ENCODE data around the gene PIP5K1C. TPM values are rescaled to one million over a fixed set of nuclear protein-coding genes. Genes with fewer than 3 reads are reported as not detected.
"Not testable (repeated sequence)": the region's sequence is repeated elsewhere in the genome, so short reads cannot be mapped to it uniquely, and the experiment has no call there.

Gene PIP5K1C
- total and polyA plus RNA-seq, 2 donors (not counting 1 experiment from before 2014, with no cell fraction given) = 10.4 to 46.7 TPM

DNA sequence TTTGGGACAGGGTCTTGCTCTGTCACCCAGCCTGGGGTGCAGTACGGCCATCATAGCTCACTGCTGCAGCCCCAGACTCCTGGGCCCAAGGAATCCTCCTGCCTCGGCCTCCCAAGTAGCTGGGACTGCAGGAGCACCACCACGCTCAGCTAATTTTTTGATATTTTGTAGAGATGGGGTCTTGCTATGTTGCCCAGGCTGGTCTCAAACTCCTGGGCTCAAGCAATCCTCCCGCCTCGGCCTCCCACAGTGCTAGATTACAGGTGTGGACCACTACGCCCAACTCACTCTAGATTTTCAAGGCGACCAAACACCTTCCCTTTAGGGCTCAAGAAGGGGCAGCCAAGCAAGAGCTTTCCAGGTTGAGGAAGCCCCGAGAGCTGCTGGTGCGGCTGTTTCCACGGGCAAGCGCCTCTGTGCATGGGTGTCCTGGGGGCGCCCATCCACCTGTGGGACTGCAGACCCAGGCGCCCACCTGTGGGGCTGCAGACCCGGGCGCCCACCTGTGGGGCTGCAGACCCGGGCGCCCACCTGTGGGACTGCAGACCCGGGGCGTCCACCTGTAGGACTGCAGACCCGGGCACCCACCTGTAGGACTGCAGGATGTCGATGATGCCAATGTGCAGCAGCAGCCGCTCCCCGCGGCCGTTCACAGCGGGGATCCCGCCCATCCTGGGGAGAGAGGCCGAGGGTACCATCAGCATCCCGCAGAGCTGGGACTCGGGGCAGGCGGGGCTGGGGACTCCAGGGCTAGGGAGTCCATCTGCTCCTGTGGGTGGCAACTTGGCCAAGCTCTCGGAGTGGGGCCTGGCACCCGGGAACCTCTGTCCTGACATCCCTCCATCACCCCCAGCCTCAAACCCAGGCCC lies 52.0 kb downstream of the PIP5K1C start:
- H3K27ac ChIP-seq (ENCODE audit: low read length in 2 of 2) = no peak overlapping the region
- H3K9me3 Mint-ChIP-seq (ENCODE audit: insufficient read depth) = no peaks in the 10 kb centered on the region
- POLR2A ChIA-PET = interaction anchor here (0.6 kb wide), 1 partner anchor 928 kb away, joined by 3 read pairs; no protein-coding TSS in a partner anchor
- H3K27ac Mint-ChIP-seq = no peak overlapping the region
- no peaks in the 10 kb centered on the region for H3K4me1 Mint-ChIP-seq
- no peaks in the 10 kb centered on the region for H3K27me3 Mint-ChIP-seq
- no peak overlapping the region for H3K9ac ChIP-seq (ENCODE audit: low read length)
- H3K27me3 ChIP-seq (replicated peaks in 1 of 4; ENCODE audit: control extremely low read depth in 1 of 4, control insufficient read depth in 3 of 4, insufficient read depth in 4 of 4, low read length in 3 of 4) = no peaks in the 10 kb centered on the region
- H4K20me1 ChIP-seq (ENCODE audit: control insufficient read depth, insufficient read depth, low read length, poor library complexity, severe bottlenecking) = no peaks in the 10 kb centered on the region
- no peak overlapping the region for H2AFZ ChIP-seq (ENCODE audit: insufficient read depth, low read depth, low read length, poor library complexity, severe bottlenecking)
- no peak for ATAC-seq (ENCODE audit: low read depth)
- 97% methylated on average over 33 of the region's 33 CpGs for WGBS (ENCODE audit: insufficient coverage)
- no peaks in the 10 kb centered on the region for H3K4me1 ChIP-seq (ENCODE audit: control insufficient read depth in 2 of 2, insufficient read depth in 2 of 2, low read length in 2 of 2)
- intact Hi-C loops (cut with micrococcal nuclease) = no loop called here
- H3K4me3 Mint-ChIP-seq = no peak overlapping the region
- peaks cover 0 to under 1% (median 0%) of the 10 kb centered on the region in 3 donors for H3K9me3 ChIP-seq (ENCODE audit: control extremely low read depth in 1 of 3, control insufficient read depth in 2 of 3, insufficient read depth in 1 of 3, low read length in 2 of 3)
- H3K4me3 ChIP-seq (ENCODE audit: control extremely low read depth in 1 of 5, extremely low read depth in 1 of 5, insufficient read depth in 1 of 5, low read depth in 2 of 5, low read length in 4 of 5) = no peak overlapping the region
- H3K36me3 ChIP-seq (replicated peaks in 1 of 2; ENCODE audit: control extremely low read depth in 1 of 2, control insufficient read depth in 1 of 2, extremely low read depth in 1 of 2, insufficient read depth in 2 of 2, low read length in 1 of 2) = peaks cover 0 to 18% of the 10 kb centered on the region in 2 experiments
- H3K4me2 ChIP-seq (replicated peaks; ENCODE audit: low read depth, low read length, poor library complexity, severe bottlenecking) = no peak overlapping the region
- no peaks in the 10 kb centered on the region for H3K79me2 ChIP-seq (ENCODE audit: control insufficient read depth, insufficient read depth, low read length)
- DNase-seq = no peak
- CTCF ChIA-PET = no interaction called here
- TF ChIP-seq, protein P1, sequence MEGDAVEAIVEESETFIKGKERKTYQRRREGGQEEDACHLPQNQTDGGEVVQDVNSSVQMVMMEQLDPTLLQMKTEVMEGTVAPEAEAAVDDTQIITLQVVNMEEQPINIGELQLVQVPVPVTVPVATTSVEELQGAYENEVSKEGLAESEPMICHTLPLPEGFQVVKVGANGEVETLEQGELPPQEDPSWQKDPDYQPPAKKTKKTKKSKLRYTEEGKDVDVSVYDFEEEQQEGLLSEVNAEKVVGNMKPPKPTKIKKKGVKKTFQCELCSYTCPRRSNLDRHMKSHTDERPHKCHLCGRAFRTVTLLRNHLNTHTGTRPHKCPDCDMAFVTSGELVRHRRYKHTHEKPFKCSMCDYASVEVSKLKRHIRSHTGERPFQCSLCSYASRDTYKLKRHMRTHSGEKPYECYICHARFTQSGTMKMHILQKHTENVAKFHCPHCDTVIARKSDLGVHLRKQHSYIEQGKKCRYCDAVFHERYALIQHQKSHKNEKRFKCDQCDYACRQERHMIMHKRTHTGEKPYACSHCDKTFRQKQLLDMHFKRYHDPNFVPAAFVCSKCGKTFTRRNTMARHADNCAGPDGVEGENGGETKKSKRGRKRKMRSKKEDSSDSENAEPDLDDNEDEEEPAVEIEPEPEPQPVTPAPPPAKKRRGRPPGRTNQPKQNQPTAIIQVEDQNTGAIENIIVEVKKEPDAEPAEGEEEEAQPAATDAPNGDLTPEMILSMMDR (IDR thresholded peaks at IDR 0.05) = no peak
- TF ChIP-seq EZH2 (IDR thresholded peaks at IDR 0.05; ENCODE audit: borderline replicate concordance, insufficient read depth, low read depth, low read length, poor library complexity, severe bottlenecking) = no peak

DNA sequence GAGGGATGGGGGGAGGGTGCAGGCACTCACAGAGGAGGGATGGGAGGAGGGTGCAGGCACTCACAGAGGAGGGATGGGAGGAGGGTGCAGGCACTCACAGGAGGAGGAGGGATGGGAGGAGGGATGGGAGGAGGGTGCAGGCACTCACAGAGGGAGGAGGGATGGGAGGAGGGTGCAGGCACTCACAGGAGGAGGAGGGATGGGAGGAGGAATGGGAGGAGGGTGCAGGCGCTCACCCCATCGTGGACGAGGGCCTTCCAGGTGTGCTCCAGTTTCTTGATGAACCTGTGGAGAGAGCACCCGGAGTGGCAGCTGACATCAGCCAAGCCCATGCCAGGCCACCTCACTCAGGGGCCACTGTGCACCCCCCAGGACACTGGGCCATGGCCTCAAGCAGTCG lies 53.2 kb downstream of the PIP5K1C start:
- H3K4me2 ChIP-seq (replicated peaks; ENCODE audit: low read depth, low read length, poor library complexity, severe bottlenecking); H3K79me2 ChIP-seq (ENCODE audit: control insufficient read depth, insufficient read depth, low read length); DNase-seq; H3K27me3 Mint-ChIP-seq; H3K27me3 ChIP-seq (replicated peaks in 1 of 4; ENCODE audit: control extremely low read depth in 1 of 4, control insufficient read depth in 3 of 4, insufficient read depth in 4 of 4, low read length in 3 of 4); H3K4me3 ChIP-seq (ENCODE audit: control extremely low read depth in 1 of 5, extremely low read depth in 1 of 5, insufficient read depth in 1 of 5, low read depth in 2 of 5, low read length in 4 of 5); H3K27ac Mint-ChIP-seq; H4K20me1 ChIP-seq (ENCODE audit: control insufficient read depth, insufficient read depth, low read length, poor library complexity, severe bottlenecking); H3K4me1 Mint-ChIP-seq; H3K27ac ChIP-seq (ENCODE audit: low read length in 2 of 2); H3K9me3 Mint-ChIP-seq (ENCODE audit: insufficient read depth); ATAC-seq (ENCODE audit: low read depth); H2AFZ ChIP-seq (ENCODE audit: insufficient read depth, low read depth, low read length, poor library complexity, severe bottlenecking); intact Hi-C loops (cut with micrococcal nuclease); H3K9me3 ChIP-seq (ENCODE audit: control extremely low read depth in 1 of 3, control insufficient read depth in 2 of 3, insufficient read depth in 1 of 3, low read length in 2 of 3); H3K4me3 Mint-ChIP-seq; H3K9ac ChIP-seq (ENCODE audit: low read length); H3K4me1 ChIP-seq (ENCODE audit: control insufficient read depth in 2 of 2, insufficient read depth in 2 of 2, low read length in 2 of 2); CTCF ChIA-PET: not testable (repeated sequence)
- WGBS (ENCODE audit: insufficient coverage) = 90% methylated on average over 5 of the region's 5 CpGs
- POLR2A ChIA-PET = interaction anchor here (0.6 kb wide), 1 partner anchor 64 kb away, joined by 4 read pairs; no protein-coding TSS in a partner anchor
- peaks cover 0 to 11% of the 10 kb centered on the region in 2 experiments for H3K36me3 ChIP-seq (replicated peaks in 1 of 2; ENCODE audit: control extremely low read depth in 1 of 2, control insufficient read depth in 1 of 2, extremely low read depth in 1 of 2, insufficient read depth in 2 of 2, low read length in 1 of 2)

Measured in B cell (primary cell).